ENCODE results near the gene ITFG1.

The ITFG1 gene

GRCh38 chr16:47480410-47480809 lies 19.5 kb upstream of the ITFG1 start:
- Histone ChIP-seq H3K4me2 (ENCODE audit: low read length) (no peak overlapping the region), H3K9me2 (replicated peaks; ENCODE audit: control insufficient read depth, low read length) (no peaks in the 10 kb centered on the region), H3K27ac (ENCODE audit: low read depth, low read length) (no peak overlapping the region), H3K27me3 (ENCODE audit: control insufficient read depth, low read length) (no peaks in the 10 kb centered on the region), H3K79me2 (ENCODE audit: control insufficient read depth, low read length) (peaks cover 33% of the 10 kb centered on the region), H3K36me3 (ENCODE audit: control insufficient read depth, low read length) (peaks cover 8% of the 10 kb centered on the region; the same call in 1 of the 2 replicates), H3F3A (ENCODE audit: control insufficient read depth, insufficient read depth) (no peaks in the 10 kb centered on the region), H3K4me3 (ENCODE audit: low read length) (no peak overlapping the region), H3K9me3 (ENCODE audit: control insufficient read depth, insufficient read depth, low read length) (no peaks in the 10 kb centered on the region), H4K20me1 (ENCODE audit: control insufficient read depth, insufficient read depth, low read depth, low read length) (no peaks in the 10 kb centered on the region), H3K4me1 (ENCODE audit: control insufficient read depth, low read length) (peaks cover 10% of the 10 kb centered on the region)
- TF ChIP-seq CTCF (IDR thresholded peaks at IDR 0.05; ENCODE audit: low read depth, low read length, poor library complexity, severe bottlenecking) (no peak), EZH2phosphoT487 (IDR thresholded peaks at IDR 0.05; ENCODE audit: borderline replicate concordance, low read length) (no peak)

GRCh38 chr16:47477679-47478078 lies 16.8 kb upstream of the ITFG1 start:
- TF ChIP-seq EZH2phosphoT487 (IDR thresholded peaks at IDR 0.05; ENCODE audit: borderline replicate concordance, low read length) = no peak
- no peak for TF ChIP-seq CTCF (IDR thresholded peaks at IDR 0.05; ENCODE audit: low read depth, low read length, poor library complexity, severe bottlenecking)
- H3K4me3 ChIP-seq (ENCODE audit: low read length) = no peak overlapping the region
- H3K9me2 ChIP-seq (replicated peaks; ENCODE audit: control insufficient read depth, low read length) = no peaks in the 10 kb centered on the region
- H3K36me3 ChIP-seq (ENCODE audit: control insufficient read depth, low read length) = peaks cover 10% of the 10 kb centered on the region; the same call in 1 of the 2 replicates
- H3F3A ChIP-seq (ENCODE audit: control insufficient read depth, insufficient read depth) = no peaks in the 10 kb centered on the region
- peaks cover 43% of the 10 kb centered on the region for H3K79me2 ChIP-seq (ENCODE audit: control insufficient read depth, low read length)
- H3K9me3 ChIP-seq (ENCODE audit: control insufficient read depth, insufficient read depth, low read length) = no peaks in the 10 kb centered on the region
- H3K4me1 ChIP-seq (ENCODE audit: control insufficient read depth, low read length) = 0 out of 2 replicates have a peak, but pooled peaks cover 3% of the 10 kb centered on the region
- H3K4me2 ChIP-seq (ENCODE audit: low read length) = no peak overlapping the region
- no peak overlapping the region for H3K27ac ChIP-seq (ENCODE audit: low read depth, low read length)
- H4K20me1 ChIP-seq (ENCODE audit: control insufficient read depth, insufficient read depth, low read depth, low read length) = no peaks in the 10 kb centered on the region
- no peaks in the 10 kb centered on the region for H3K27me3 ChIP-seq (ENCODE audit: control insufficient read depth, low read length)

GRCh38 chr16:47476654-47477345 lies 15.9 kb upstream of the ITFG1 start:
- Histone ChIP-seq H3K4me3 (ENCODE audit: low read length) (no peak overlapping the region), H3K36me3 (ENCODE audit: control insufficient read depth, low read length) (peaks cover 8% of the 10 kb centered on the region; the same call in 1 of the 2 replicates), H3K9me2 (replicated peaks; ENCODE audit: control insufficient read depth, low read length) (no peaks in the 10 kb centered on the region), H3K9me3 (ENCODE audit: control insufficient read depth, insufficient read depth, low read length) (no peaks in the 10 kb centered on the region), H3K79me2 (ENCODE audit: control insufficient read depth, low read length) (peaks cover 45% of the 10 kb centered on the region), H3F3A (ENCODE audit: control insufficient read depth, insufficient read depth) (no peaks in the 10 kb centered on the region), H3K4me1 (ENCODE audit: control insufficient read depth, low read length) (0 out of 2 replicates have a peak, but pooled peaks cover 3% of the 10 kb centered on the region), H4K20me1 (ENCODE audit: control insufficient read depth, insufficient read depth, low read depth, low read length) (no peaks in the 10 kb centered on the region), H3K27ac (ENCODE audit: low read depth, low read length) (no peak overlapping the region), H3K27me3 (ENCODE audit: control insufficient read depth, low read length) (no peaks in the 10 kb centered on the region), H3K4me2 (ENCODE audit: low read length) (no peak overlapping the region)
- TF ChIP-seq CTCF (IDR thresholded peaks at IDR 0.05; ENCODE audit: low read depth, low read length, poor library complexity, severe bottlenecking) = no peak
- no peak for TF ChIP-seq EZH2phosphoT487 (IDR thresholded peaks at IDR 0.05; ENCODE audit: borderline replicate concordance, low read length)
